ENCODE results near the gene CARD10.

Gene CARD10

DNA sequence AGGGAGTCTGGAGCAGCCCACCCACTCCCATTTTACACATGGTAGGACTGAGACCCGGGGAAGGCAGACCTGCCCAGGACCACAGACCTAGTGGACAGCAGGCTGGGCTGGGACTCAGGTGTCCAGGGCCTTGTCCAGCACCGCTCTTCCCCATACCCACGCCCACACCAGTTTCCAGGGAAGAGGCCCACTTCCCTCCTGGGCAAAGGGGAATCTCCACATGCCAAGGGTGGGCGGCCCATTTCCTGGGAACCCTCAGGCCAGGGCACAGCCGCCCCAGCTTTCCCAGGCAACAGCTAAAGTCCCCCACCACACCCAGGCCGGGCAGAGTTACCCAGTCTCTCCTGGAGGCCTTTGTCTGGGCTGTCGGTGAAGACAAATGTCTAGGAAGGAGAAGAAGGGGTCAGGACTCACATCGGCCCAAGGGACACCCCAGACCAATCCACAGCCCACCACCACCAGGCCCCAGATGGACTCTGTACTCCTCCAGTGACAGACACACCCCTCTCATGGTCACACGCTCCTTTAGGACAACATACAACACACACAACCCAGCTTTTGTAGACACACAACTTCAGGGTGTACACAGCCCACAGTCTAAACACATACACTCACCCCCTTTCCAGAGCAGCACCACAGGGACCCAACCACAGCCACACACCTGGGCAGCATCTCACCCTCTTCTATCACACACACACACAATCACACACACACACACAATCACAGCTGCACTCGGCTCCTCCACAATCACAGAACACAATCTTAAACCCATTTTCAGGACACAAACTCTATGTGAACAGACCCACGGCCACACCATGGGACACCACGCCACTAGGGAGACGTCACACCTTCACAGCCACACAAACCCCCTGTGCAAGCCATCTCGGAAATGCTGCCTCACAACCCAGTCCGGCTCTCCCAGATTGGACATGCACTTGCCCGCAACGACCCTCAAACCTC is 38.5 kb downstream of the CARD10 start:
- TF ChIP-seq TCF12 (IDR thresholded peaks at IDR 0.05; ENCODE audit: low read depth) (no peak), NFIC (IDR thresholded peaks at IDR 0.05) (no peak), CREB1 (IDR thresholded peaks at IDR 0.05; ENCODE audit: low read depth) (no peak), EP300 (IDR thresholded peaks at IDR 0.05; ENCODE audit: borderline replicate concordance) (no peak), ZBTB7A (IDR thresholded peaks at IDR 0.05; ENCODE audit: low read depth) (no peak), FOXM1 (IDR thresholded peaks at IDR 0.05; ENCODE audit: borderline replicate concordance, low read depth) (no peak), TAF1 (IDR thresholded peaks at IDR 0.05; ENCODE audit: low read depth) (no peak), REST (IDR thresholded peaks at IDR 0.05; ENCODE audit: low read depth) (no peak), CEBPB (IDR thresholded peaks at IDR 0.05) (no peak), MAX (IDR thresholded peaks at IDR 0.05) (no peak), RAD21 (IDR thresholded peaks at IDR 0.05; ENCODE audit: low read depth) (no peak), YY1 (IDR thresholded peaks at IDR 0.05; ENCODE audit: low read depth) (no peak), TEAD4 (IDR thresholded peaks at IDR 0.05) (no peak)
- TF ChIP-seq, protein P1, sequence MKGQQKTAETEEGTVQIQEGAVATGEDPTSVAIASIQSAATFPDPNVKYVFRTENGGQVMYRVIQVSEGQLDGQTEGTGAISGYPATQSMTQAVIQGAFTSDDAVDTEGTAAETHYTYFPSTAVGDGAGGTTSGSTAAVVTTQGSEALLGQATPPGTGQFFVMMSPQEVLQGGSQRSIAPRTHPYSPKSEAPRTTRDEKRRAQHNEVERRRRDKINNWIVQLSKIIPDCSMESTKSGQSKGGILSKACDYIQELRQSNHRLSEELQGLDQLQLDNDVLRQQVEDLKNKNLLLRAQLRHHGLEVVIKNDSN (IDR thresholded peaks at IDR 0.05), result no peak

GRCh38 chr22:37479196-37479595 is 40.0 kb downstream of the CARD10 start:
- TF ChIP-seq EP300 (IDR thresholded peaks at IDR 0.05; ENCODE audit: borderline replicate concordance) (no peak), EGR1 (IDR thresholded peaks at IDR 0.05) (no peak), REST (IDR thresholded peaks at IDR 0.05; ENCODE audit: low read depth) (no peak)

DNA sequence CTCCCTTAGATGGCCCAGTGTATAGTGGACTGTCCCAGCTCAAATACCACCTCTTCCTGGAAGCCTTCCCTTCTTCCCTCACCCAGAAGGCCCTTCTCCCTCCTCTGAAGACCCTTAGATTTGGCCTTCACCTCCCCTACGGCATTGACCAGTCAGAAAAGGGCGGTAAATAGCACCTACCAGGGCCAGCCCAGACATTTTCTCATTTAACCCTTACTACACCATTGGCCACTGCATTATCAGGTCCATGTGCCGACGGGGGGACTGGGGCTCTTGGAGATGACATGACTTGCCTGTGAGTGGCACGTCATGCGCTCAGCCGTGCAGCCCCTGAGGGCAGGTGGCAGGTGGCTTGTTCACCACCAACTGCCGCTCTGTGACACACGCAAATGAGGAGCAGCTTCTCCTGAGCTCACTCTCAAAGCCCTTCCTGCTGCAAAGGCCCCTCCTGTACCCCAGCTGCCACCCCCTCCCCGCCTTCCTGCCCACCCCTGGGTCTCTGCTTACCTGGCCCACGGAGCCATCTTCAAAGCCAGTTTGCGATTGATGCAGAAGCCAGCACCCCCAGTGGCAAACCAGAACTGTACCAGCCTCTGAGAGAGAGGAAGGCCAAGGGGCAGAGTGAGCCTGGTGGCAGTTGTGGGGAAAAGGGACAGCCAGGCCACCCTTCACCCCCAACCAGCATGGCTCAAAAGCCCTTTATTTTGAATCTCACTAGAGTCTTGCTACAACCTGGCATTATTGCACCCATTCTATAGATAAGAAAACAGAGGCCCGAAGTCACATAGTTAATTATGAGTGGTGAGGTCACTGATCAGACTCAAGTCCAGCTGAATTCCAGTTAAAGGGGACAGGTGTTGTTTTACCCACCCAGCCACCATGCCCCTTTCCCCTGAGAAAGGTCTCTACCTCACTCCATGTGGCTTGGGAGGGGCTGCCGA is 42.6 kb downstream of the CARD10 start:
- TF ChIP-seq EGR1 (IDR thresholded peaks at IDR 0.05), result no peak
- no peak for TF ChIP-seq TCF12 (IDR thresholded peaks at IDR 0.05; ENCODE audit: low read depth)
- TF ChIP-seq REST (IDR thresholded peaks at IDR 0.05; ENCODE audit: low read depth), result no peak
- TF ChIP-seq, protein P1 (IDR thresholded peaks at IDR 0.05), result no peak
- TF ChIP-seq CEBPB (IDR thresholded peaks at IDR 0.05), result no peak
- no peak for TF ChIP-seq TEAD4 (IDR thresholded peaks at IDR 0.05)
- no peak for TF ChIP-seq CREB1 (IDR thresholded peaks at IDR 0.05; ENCODE audit: low read depth)
- no peak for TF ChIP-seq TAF1 (IDR thresholded peaks at IDR 0.05; ENCODE audit: low read depth)
- TF ChIP-seq MAX (IDR thresholded peaks at IDR 0.05), result no peak
- TF ChIP-seq RAD21 (IDR thresholded peaks at IDR 0.05; ENCODE audit: low read depth), result no peak
- no peak for TF ChIP-seq ZBTB7A (IDR thresholded peaks at IDR 0.05; ENCODE audit: low read depth)
- TF ChIP-seq FOXM1 (IDR thresholded peaks at IDR 0.05; ENCODE audit: borderline replicate concordance, low read depth), result no peak
- no peak for TF ChIP-seq YY1 (IDR thresholded peaks at IDR 0.05; ENCODE audit: low read depth)
- no peak for TF ChIP-seq NFIC (IDR thresholded peaks at IDR 0.05)
- no peak for TF ChIP-seq EP300 (IDR thresholded peaks at IDR 0.05; ENCODE audit: borderline replicate concordance)
